Embryonic facial prominence (tissue), 1 donor: ENCODE results near the gene SPN.
"Not testable (repeated sequence)": the region's sequence is repeated elsewhere in the genome, so short reads cannot be mapped to it uniquely, and the experiment has no call there.

Experiments
- DNase-seq: peaks from one replicate; pipeline ENCODE4 v3.0.0-alpha.2; 2016; ENCODE audit errors: extremely low spot score

The SPN gene

DNA sequence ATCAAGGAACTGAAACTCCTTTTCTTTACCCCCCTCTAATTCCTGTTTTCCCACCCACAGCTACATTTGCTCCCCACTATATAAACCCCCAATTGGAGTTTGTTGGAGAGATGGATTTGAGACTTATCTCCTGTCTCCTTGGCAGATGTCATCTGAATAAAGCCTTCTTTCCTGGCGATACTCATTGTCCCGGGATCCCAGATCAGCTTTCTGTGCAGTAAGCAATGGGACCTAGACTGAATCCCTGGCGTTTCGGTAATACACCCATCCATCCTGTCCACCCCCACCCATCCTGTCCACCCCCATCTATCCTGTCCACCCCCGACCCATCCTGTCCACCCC, 38.1 kb downstream of the SPN start:
- DNase-seq = no peak

DNA sequence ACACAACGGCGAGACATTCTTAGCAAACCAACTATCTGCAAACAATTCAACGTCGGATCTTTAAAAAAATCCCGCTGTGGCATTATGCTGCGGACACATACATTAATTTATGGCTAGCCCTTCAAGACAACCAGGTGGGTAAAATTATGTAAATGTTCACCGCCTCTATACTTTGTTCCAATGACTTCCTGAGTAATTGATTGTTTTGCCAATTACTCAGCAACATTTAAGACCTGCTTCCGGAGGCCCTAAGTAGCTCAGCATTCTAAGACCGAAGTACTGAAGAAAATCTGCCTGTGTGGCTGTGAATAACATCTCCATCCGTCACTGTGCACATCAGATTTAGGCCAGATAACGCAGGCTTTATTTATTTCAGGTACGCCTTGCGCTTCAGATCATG, 39.2 kb downstream of the SPN start:
- DNase-seq = no peak

DNA sequence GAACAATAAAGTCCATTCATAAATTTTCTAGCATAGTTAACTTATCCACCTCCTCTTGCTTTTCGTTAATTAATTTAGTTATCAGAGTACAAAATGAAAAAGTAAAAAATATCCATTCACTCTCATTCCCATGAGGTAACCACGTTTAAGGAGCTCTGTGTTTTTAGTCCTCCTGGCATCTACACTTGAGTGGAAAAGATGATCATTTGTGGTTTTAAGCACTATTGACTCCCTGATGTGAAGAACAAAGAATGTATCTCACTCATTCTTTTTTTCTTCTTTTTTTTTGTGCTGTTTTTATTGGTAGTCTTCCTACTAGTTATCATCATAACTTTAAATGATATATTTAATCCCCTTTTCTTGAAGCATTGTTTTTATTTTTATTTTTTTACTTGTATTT, 42.0 kb downstream of the SPN start:
- DNase-seq = no peak

DNA sequence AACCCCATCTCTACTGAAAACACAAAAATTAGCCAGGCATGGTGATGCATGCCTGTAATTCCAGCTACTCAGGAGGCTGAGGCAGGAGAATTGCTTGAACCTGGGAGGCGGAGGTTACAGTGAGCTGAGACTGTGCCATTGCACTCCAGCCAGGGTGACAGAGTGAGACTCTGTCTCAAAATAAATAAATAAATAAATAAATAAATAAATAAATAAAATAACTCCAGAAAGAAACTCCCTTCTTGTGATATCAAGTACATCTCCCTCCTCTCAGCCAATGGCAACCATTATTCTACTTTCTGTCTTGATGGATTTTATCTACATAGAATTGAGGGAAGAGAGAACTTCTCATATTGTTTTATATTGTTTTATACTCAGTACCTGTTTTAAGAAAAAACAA, 44.1 kb downstream of the SPN start:
- DNase-seq = not testable (repeated sequence)

DNA sequence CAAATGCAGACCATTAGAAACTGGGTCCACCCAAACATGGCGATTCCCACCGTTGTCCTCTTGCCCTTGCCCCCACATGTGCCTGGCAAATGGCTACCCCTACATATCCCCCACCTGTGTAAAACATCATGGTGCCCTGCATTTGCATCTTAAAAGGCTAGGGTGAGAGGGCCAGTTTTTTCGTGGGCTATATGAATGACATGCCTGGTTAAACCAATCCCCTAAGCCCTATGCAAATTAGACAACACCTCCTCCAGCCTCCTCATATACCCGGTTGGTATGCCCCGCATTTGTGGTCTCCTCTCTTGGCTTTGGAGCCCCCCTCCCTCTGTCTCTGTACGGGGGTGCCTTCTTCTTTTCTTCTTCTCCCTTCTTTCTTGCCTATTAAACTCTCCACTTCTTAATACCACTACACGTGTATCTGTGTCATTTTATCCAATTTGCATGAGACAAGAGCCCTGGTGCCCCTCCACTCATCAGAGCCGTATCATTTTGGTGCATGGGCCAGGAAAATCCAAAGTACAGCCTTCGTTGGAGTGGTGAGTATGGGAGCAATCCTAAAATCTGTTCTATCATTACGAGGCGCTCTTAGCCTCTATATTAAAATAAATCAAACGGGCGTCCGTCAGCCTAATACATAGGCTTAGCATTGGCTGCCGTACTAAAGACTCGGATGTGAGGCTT, 46.0 kb downstream of the SPN start:
- no peak for DNase-seq

GRCh38 chr16:29709657-29710056, 46.6 kb downstream of the SPN start:
- DNase-seq = not testable (repeated sequence)

- peak; percentile 48 for DNase-seq
Measured at GRCh38 chr16:29710227-29711219, 47.5 kb downstream of the SPN start.

DNA sequence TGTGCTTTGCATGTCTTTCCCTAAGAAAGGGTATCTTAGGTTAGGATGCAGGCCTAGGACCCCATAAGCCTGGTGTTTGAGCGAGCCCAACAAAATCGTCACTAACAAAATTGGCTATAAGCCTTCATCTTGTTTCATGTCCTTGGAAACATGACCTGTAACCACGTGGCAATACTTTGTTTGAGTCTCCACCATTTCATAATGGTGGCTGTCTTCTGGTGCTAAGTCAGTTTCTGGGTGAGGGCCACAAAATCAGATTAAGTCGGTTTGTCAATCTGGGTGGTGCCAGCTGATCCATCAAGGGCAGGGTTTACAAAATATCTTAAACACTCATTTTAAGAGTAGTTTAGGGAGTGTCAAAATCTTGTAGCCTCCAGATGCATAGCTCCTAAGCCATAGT, 49.8 kb downstream of the SPN start:
- DNase-seq = no peak

DNA sequence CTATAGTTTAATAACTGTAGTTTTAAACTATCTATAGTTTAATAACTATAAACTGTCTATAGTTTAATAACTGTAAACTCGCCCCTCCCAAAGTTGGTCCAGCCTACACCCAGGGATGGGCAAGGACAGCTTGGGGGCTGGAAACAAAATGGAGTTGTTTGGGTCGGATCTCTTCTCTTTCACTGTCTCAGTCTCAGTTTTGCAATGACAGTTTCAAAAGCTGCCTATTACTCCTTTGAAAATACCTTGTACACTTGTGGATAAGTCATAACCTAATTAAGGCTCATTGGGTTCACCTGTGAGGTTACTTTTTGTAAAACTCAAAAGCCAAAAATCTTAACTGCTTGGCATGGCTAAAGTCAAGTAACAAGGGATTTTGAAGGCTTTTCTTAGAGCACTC, 51.3 kb downstream of the SPN start:
- DNase-seq = no peak

GRCh38 chr16:29714972-29715371, 51.9 kb downstream of the SPN start:
- no peak for DNase-seq

GRCh38 chr16:29717113-29717512, 54.1 kb downstream of the SPN start:
- DNase-seq = no peak

- DNase-seq = no peak
Measured at GRCh38 chr16:29719063-29719462, 56.0 kb downstream of the SPN start.
